Stimulated activated CD8-positive, alpha-beta memory T cell treated with anti-CD3 and anti-CD28 coated beads, Interleukin-15, amount 100 ng/mL, for 1 hour (primary cell): ENCODE measurements around the gene SYNE2.

ENCODE experiments used
- DNase-seq: peaks from one replicate; pipeline ENCODE4 v3.0.0-alpha.2; 2020; ENCODE audit warnings: low read depth

SYNE2 gene

DNA sequence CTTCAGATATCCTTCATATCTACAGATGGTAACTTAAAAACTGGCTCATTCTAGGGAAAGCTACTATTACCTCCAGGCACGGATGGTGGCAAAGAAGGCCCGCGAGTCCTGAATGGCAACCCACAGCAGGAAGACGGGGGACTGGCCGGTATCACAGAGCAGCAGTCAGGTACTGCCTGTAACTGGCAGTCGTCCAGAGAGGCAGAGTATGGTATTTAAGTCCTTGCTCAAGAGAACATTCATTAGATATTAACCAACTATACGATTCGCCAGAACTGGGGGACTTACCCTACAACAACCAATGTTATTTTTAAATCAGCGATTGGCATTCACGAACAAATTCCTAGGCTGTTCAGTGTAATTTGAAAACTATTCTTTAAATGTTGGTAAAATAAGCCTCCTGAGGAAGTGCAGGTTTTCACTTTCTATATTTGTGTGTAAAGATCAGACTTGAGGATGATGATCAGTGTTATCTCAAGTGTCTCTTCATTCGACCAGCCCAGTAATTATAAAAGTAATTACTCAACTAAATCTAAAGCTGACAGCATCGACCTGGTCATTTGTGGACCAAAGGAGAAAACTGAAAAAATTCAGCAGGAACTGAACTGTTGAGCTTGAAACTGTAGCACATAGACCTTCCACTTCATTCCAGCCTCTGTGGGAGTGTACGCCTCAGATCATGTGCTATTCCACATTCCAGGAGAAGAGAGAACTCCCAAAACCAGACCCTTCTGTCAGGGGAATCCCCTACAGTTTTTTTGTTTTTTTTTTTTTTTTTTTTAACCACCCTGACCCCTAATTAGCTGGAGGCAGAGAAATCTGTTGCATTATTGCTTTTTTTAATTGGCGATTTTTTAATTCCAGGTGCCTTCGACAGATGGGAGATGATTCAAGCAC lies 365.8 kb downstream of the SYNE2 start:
- no peak for DNase-seq

GRCh38 chr14:64220056-64220455 lies 367.3 kb downstream of the SYNE2 start:
- DNase-seq: no peak

GRCh38 chr14:64220466-64220865 lies 367.7 kb downstream of the SYNE2 start:
- no peak for DNase-seq

GRCh38 chr14:64221391-64222003 lies 368.7 kb downstream of the SYNE2 start:
- no peak for DNase-seq

DNA sequence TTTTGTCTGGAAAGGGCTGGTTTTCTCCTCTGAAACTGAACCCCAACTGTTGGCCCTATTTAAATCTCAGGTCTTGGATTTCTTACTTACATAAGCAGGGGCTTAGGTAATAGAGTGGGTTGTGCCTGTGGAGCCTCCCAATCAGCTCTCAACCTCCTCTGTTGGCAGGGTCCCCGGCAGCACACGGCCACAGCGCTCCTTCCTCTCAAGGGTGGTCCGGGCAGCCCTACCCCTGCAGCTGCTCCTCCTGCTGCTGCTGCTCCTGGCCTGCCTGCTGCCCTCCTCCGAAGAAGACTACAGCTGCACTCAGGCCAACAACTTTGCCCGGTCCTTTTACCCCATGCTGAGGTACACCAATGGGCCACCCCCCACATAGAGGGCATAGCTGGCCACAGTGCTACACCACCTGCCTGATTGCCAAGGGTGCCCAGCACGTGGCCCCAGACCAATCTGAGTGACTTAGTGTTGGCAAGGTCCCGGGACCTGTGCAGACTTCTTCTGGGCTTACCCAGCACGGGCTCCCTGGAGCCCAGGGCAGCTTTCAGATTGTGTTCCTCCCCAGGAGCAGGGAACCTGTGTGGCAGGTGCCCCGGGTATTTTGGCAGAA lies 372.4 kb downstream of the SYNE2 start:
- no peak for DNase-seq

DNA sequence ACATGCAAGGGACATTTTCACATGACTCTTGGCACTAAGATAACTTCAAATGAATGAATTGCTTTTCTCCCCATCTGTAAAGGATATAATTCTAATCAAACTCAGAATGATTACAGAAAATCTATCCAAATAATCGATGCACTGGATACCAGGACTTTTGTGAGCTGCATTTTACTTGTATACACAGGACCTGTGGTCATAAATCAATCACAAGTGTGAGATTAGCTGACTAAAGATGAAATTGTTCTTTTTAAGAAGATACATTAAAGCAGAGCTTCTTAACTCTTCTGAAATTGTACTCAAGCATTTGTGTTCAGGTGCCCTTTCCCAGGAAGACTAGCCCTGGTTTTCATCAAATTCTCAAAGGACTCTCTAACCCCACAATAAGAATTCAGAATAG lies 375.1 kb downstream of the SYNE2 start:
- no peak for DNase-seq

DNA sequence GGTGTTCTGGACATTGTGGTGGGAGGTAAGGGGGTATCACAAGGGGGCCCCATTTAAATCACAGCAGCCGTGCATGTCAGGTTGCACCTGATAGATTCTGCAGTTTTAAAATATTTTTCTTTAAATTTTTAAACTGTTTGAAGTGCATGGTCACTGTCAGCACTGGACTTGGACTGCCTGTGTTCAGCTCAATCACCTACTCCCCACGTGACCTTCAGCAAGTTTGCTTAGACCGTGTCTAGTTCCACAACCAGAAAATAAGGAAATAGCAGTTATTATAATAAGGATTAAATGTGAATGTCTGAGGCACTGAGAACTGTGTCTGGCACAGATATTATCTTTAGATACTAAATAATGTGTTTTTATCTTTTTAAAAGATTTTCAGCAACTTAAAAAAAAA lies 376.7 kb downstream of the SYNE2 start:
- no peak for DNase-seq

- no peak for DNase-seq
These were observed 379.5 kb downstream of the SYNE2 start for GRCh38 chr14:64232095-64232838.

- DNase-seq: no peak
These were observed 380.1 kb downstream of the SYNE2 start for GRCh38 chr14:64232944-64233343.

- DNase-seq: no peak
These were observed 380.9 kb downstream of the SYNE2 start for GRCh38 chr14:64233531-64234190.

DNA sequence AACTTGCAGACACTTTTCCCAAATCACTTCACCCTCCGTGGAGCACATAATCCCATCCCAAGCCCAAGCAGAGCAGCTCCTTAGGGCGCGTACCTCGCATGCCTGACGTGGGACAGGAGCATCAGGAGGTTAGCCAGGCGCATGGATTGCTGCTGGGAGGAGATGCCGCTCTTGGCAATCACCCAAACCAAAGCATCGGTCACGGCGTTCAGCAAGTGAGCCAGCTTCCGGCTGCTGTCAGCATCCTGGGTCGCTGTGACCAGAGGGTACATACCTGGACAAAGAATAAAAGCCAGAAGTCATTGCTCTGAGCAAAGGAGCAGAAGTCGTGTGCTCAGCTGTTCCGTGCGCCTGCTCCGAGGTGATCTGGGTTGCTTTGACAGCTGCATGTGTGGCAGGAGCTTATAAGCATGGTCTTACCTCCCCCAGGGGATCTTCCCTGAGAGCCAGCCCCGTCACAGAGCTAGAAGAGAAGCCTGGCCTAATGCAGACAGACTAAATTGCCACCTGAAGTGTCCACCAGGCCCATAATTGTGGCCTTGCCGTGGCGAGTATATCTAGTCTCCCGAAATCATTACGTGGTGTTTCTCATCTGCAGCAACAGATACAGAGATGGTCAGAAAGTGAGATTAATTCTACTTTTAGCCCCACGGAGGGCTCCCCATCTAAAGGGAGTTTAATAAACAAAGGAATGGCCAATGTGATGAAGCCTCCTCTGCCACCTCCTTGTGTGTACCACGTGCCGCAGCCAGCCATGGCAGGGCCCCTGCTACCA lies 382.3 kb downstream of the SYNE2 start:
- DNase-seq: no peak

GRCh38 chr14:64235652-64236640 lies 383.1 kb downstream of the SYNE2 start:
- no peak for DNase-seq

GRCh38 chr14:64238049-64238448 lies 385.2 kb downstream of the SYNE2 start:
- no peak for DNase-seq

DNA sequence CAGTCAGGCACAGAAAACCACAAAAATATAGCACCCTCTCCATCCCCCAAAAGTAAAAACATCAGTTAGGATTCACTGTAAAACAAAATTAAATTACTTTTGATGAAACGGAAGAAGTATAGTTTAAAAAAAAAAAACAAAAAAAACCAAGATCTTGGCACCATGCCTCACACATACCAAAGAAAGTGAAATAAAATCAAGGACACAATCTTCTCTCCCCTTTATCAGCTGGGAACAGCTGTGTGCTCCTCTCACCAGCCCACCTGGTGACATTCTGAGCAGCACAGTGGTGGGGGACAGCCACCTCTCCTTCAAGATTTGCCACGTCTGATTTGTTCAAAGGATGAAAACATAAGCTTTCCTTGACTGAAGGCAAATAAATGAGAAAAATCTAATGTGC lies 385.8 kb downstream of the SYNE2 start:
- DNase-seq: no peak

GRCh38 chr14:64244279-64244678 lies 391.5 kb downstream of the SYNE2 start:
- no peak for DNase-seq

- no peak for DNase-seq
These were observed 392.7 kb downstream of the SYNE2 start for GRCh38 chr14:64245491-64245890.

GRCh38 chr14:64246688-64247087 lies 393.9 kb downstream of the SYNE2 start:
- no peak for DNase-seq

DNA sequence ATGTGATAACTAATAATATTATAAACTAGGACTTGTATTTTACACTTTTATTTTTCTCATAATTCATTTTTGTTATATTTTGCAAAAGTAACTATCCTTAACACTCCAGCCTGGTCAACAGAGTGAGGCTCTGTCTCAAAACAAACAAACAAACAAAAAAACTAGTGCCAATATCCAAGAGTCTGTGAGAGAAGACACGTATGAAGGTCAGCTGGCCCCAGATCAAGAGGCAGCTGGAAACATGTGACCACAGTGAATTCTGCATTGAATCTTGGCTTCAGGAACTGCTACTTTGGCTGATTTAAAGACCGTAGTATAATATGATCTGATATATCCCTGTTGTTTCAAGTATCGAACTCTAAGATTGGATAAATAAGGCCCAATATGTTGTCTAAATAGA lies 394.4 kb downstream of the SYNE2 start:
- DNase-seq: no peak

DNA sequence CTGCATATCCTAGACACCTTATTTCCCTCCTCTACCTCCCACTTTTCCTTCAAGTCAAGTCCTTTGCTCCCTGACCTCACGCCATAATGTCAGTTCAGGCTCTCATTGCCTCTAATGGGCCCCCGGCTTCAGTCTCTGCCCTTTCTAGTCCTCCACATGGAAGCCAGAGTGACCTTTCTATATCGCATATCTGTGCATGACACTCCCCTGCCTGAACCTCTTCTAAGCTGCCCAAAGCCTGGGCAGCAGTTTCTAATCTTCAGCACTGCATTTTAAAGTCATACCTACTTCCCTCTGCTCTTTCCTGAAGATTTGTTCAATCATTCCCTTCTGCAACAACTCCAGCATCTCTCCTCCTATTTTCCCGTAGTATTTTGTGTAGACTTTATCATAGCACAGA lies 395.9 kb downstream of the SYNE2 start:
- DNase-seq: no peak

DNA sequence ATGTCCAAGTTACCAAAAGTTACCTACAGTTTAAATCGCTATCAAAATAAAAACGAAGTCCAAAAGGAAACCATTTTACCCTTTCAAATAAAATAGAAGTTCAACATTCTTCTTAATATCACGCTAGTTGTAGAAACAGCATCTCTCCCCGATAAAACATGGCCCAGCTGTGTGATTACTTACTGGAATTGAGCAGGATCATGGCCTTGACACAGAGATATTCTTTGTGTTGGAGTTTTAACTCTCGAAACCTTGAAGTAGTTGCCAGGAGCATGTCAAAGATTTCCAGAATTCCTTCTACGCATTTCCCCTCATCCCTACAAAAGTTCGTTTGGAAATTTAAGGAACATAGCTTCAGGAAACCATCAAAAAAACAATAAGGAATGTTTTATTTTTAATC lies 396.6 kb downstream of the SYNE2 start:
- DNase-seq: no peak
